Tibial nerve (tissue), 4 donors: ENCODE measurements around the gene THSD4. TPM values are rescaled to one million over a fixed set of nuclear protein-coding genes. Genes with fewer than 3 reads are reported as not detected.

Experiments used
- DNase-seq, 2 donors: peaks; one replicate each; pipeline ENCODE4 v3.0.0-alpha.2; 2019; ENCODE audit warnings: low spot score in 2 of 2
- H3K27ac ChIP-seq, 4 donors: fragments of 200-600 bp; sonication (generic) in 3 of 4; one replicate each; pipeline ENCODE4 v1.5.1; 2017 to 2019; ENCODE audit warnings: mild to moderate bottlenecking in 1 of 4
- H3K27me3 ChIP-seq, 2 donors: fragments of 200-600 bp; sonication (generic) in 1 of 2; one replicate each; pipeline versions ENCODE4 v1.5.1 to v1.6.0; 2017 to 2019
- H3K36me3 ChIP-seq, 3 donors: fragments of 200-600 bp; sonication (generic); one replicate each; pipeline ENCODE4 v1.5.1; 2018 to 2019
- H3K4me1 ChIP-seq, 4 donors: fragments of 200-600 bp; sonication (generic) in 3 of 4; one replicate each; pipeline ENCODE4 v1.5.1; 2017 to 2019
- H3K4me3 ChIP-seq, 4 donors: fragments of 200-600 bp; sonication (generic) in 3 of 4; one replicate each; pipeline ENCODE4 v1.5.1; 2017 to 2019; ENCODE audit warnings: mild to moderate bottlenecking in 1 of 4, moderate library complexity in 1 of 4
- H3K9me3 ChIP-seq, 4 donors: fragments of 200-600 bp; sonication (generic) in 3 of 4; one replicate each; pipeline ENCODE4 v1.5.1; 2017 to 2019
- CTCF ChIP-seq, 5 experiments: fragments of 200-600 bp in 3 of 5; fragments of 450-650 bp in 2 of 5; sonication (generic) in 3 of 5; IDR thresholded peaks; one replicate each; pipeline ENCODE4 v1.5.1; 2016 to 2019; ENCODE audit warnings: antibody characterized with exemption in 5 of 5, mild to moderate bottlenecking in 3 of 5, moderate library complexity in 2 of 5
- EP300 ChIP-seq, 2 donors: sonication (generic); formaldehyde crosslinking; IDR thresholded peaks; one replicate each; pipeline ENCODE4 v1.6.1; 2017; ENCODE audit warnings: antibody characterized with exemption in 2 of 2, mild to moderate bottlenecking in 1 of 2
- POLR2A ChIP-seq, 2 donors: fragments of 450-650 bp; IDR thresholded peaks; one replicate each; pipeline ENCODE4 v1.6.1; 2017; ENCODE audit warnings: antibody characterized with exemption in 2 of 2, mild to moderate bottlenecking in 2 of 2, moderate library complexity in 2 of 2
- WGBS, 2 donors: methylation state at CpG; one replicate each; pipeline ENCODE4 v1.1.5; 2018; 5-methylcytosine and 5-hydroxymethylcytosine counted together
- total RNA-seq, 4 donors: library from RNA; depleted of rRNA; stranded (reverse); fragments of >200 nt; gene quantifications; one replicate each; pipeline ENCODE4 v1.1.0, GENCODE V29; 2016

THSD4 gene
- total RNA-seq, 4 donors from 2014 or later, result 9.6 to 25.1 (median 21.2) TPM

DNA sequence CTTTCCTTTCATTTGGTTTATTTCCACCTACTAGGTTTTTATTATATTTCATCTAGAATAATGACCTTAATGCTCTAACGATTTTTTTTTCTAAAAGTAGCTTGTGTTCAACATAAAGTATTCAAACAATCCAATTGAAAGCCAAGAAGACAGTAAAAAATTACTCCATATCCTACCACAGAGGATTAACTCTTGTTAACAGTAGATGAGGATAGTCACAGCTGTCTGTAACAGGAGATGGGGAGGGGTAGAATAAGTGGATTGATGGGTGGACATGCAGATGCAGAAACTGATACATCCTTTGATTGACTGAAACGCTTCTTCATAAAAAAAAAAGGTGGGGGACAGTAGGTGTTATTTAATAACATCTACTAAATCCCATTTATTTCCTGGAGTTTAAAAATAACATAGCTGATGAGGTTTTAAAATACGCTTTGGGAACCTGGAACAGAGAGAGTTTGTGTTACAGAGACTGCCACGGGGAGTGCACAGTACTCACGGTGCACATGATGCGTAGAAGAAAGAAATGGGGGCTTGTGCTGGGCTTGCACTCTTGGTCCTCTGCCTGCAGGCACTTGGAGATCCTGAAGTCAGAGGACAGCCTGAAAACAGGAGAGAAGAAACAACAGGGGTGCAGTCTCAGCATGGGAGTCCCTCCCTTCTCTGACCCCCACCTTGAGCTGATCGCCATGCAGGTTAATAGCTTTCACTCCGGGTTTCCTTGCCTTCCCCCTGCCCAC lies 226.7 kb downstream of the THSD4 start:
- no peak for DNase-seq
- TF ChIP-seq EP300 (IDR thresholded peaks at IDR 0.05) (no peak), CTCF (IDR thresholded peaks at IDR 0.05) (no peak), POLR2A (IDR thresholded peaks at IDR 0.05) (no peak)
- H3K27me3 ChIP-seq, result no peaks in the 10 kb centered on the region
- H3K36me3 ChIP-seq, result no peaks in the 10 kb centered on the region
- no peaks in the 10 kb centered on the region for H3K9me3 ChIP-seq
- no peak overlapping the region for H3K27ac ChIP-seq
- H3K4me1 ChIP-seq, result no peaks in the 10 kb centered on the region
- no peak overlapping the region for H3K4me3 ChIP-seq
- 65 to 67% methylated on average over 8 of the region's 8 CpGs for WGBS, 2 donors

GRCh38 chr15:71342658-71343057 lies 227.4 kb downstream of the THSD4 start:
- Histone ChIP-seq H3K27ac (no peak overlapping the region), H3K4me3 (no peak overlapping the region), H3K9me3 (no peaks in the 10 kb centered on the region), H3K27me3 (no peaks in the 10 kb centered on the region), H3K36me3 (no peaks in the 10 kb centered on the region), H3K4me1 (no peaks in the 10 kb centered on the region)
- no peak for DNase-seq
- 85 to 90% methylated on average over 7 of the region's 7 CpGs for WGBS, 2 donors
- TF ChIP-seq POLR2A (IDR thresholded peaks at IDR 0.05) (no peak), CTCF (IDR thresholded peaks at IDR 0.05) (no peak), EP300 (IDR thresholded peaks at IDR 0.05) (no peak)

DNA sequence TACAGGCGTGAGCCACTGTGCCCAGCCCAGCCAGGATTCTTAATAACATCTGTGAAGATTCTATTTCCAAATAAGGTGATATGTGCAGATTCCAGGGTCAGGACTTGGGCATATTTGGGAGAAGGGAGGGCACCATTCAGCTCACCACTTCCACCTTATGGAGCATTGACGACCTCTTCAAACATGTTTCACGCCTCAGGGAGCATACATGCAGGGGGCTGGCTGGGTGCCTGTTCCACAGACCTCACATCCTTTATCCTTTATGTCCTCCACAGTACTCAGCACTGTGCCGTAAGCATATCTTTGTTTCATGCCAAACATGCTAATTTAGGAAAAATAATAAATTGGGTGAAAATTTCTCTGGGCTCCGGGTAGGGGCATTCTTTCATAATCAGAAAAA lies 229.0 kb downstream of the THSD4 start:
- H3K4me3 ChIP-seq, result no peak overlapping the region
- H3K36me3 ChIP-seq, result no peaks in the 10 kb centered on the region
- H3K4me1 ChIP-seq, result no peaks in the 10 kb centered on the region
- no peaks in the 10 kb centered on the region for H3K9me3 ChIP-seq
- no peak for TF ChIP-seq CTCF (IDR thresholded peaks at IDR 0.05)
- TF ChIP-seq EP300 (IDR thresholded peaks at IDR 0.05), result no peak
- TF ChIP-seq POLR2A (IDR thresholded peaks at IDR 0.05), result no peak
- no peak for DNase-seq
- no peak overlapping the region for H3K27ac ChIP-seq
- 83 to 84% methylated on average over 5 of the region's 5 CpGs for WGBS, 2 donors
- no peaks in the 10 kb centered on the region for H3K27me3 ChIP-seq

DNA sequence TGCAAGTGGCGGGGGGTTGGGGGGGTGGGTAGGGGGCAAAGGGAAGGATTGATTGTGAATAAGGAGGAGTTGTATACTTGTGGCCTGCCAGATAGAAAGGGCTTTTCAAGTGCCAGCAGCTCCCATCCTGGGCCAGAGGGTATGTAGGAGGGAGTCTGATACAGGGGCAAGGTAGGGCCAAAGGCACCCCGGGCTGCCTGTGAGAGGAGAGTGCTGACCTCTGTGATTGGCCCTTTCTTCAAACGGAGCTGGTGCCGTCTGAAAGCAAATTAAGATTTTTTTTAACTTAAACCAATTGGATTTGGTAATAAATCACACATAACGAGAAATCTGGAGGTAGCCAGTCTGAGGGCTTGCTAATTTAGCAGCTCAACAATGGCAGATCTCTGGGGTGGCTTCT lies 229.9 kb downstream of the THSD4 start:
- H3K27ac ChIP-seq, result no peak overlapping the region
- no peaks in the 10 kb centered on the region for H3K27me3 ChIP-seq
- no peaks in the 10 kb centered on the region for H3K4me1 ChIP-seq
- H3K4me3 ChIP-seq, result no peak overlapping the region
- WGBS, 2 donors, result 49 to 51% methylated on average over 5 of the region's 5 CpGs
- no peaks in the 10 kb centered on the region for H3K9me3 ChIP-seq
- no peak for DNase-seq
- no peaks in the 10 kb centered on the region for H3K36me3 ChIP-seq
- TF ChIP-seq POLR2A (IDR thresholded peaks at IDR 0.05) (no peak), CTCF (IDR thresholded peaks at IDR 0.05) (no peak)

DNA sequence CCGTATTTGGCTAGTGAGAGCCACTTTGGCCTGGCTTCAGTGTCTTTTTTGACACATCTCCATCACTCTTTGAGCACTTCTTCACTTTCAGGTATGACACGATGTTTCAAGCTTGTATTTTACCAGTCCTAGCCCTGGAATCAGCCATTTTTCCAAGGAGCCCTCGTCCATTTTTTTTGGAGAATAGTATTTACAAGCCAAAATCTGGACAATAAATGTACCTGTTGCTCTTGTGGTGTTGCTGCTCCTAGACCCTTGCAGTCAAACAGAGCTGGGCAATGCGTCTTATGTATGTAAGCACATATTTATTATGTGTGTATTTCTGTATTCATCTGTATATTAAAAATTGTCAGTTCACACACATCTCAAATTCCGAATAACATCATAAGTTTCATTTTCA lies 231.2 kb downstream of the THSD4 start:
- 90 to 92% methylated on average over 5 of the region's 5 CpGs for WGBS, 2 donors
- Histone ChIP-seq H3K4me1 (no peaks in the 10 kb centered on the region), H3K27ac (no peak overlapping the region), H3K27me3 (no peaks in the 10 kb centered on the region), H3K36me3 (no peaks in the 10 kb centered on the region), H3K9me3 (no peaks in the 10 kb centered on the region), H3K4me3 (no peak overlapping the region)
- no peak for DNase-seq
- no peak for TF ChIP-seq POLR2A (IDR thresholded peaks at IDR 0.05)
- no peak for TF ChIP-seq CTCF (IDR thresholded peaks at IDR 0.05)
- no peak for TF ChIP-seq EP300 (IDR thresholded peaks at IDR 0.05)
